ENCODE measurements around the gene PRKCB.
A peak's percentile ranks its signal among the peaks of the same experiment; 100 is the strongest.

PRKCB gene

DNA sequence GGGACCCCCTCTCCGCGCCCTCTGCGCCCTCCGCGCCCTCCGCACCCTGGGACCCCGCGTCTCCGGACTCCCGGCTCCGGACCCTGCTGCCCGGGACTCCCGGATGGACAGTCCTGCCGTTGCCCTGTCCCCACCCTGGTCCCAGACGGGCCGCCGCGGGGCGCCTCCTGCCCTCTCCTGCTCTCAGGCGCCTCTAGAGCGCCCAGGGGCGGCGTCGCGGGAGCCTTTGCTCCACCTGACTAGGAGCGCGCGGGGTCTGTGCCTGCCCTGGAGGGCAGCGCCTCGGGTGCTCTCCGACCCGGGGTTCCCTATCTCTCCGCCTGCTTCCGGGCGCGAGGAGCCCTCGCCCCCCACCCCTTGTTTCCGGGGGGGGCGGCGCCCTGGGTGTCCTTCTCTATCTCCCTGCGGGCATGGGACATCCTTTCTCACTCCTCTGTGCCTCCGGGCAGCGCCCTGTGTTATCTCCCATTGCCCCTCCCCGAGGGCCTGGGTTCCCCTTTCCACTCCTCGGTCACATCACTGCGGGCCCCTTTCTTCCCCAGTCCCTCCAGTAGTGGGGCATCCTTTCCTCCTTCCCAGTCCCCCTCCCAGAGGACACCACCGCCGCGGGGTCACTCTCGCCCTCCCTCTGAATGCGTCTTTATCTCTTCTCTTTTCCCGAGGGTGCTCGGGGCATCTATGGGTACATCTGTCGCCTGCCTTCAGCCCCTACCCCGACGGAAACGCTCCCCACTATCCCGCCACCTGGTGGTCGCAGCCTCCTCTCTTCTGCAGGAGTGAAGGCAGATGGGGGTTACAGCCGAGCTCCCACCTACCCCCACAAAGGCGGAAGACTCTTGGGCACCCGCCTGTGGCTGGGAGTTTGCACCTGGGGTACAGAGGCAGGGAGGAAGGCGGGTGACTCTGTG, 875 bp downstream of the PRKCB start:
- peak in 2 of 3 experiments; percentile 21 to 26 for DNase-seq (ENCODE audit: low read depth in 3 of 3)

GRCh38 chr16:23837553-23838308, 1.9 kb downstream of the PRKCB start:
- no peak for DNase-seq (ENCODE audit: low read depth in 3 of 3)

GRCh38 chr16:23838485-23839142, 2.8 kb downstream of the PRKCB start:
- no peak for DNase-seq (ENCODE audit: low read depth in 3 of 3)

- no peak for DNase-seq (ENCODE audit: low read depth in 3 of 3)
These were observed 4.5 kb downstream of the PRKCB start for GRCh38 chr16:23840310-23840709.

- DNase-seq (ENCODE audit: low read depth in 3 of 3): no peak
These were observed 6.4 kb downstream of the PRKCB start for GRCh38 chr16:23842137-23842600.

GRCh38 chr16:23843143-23843542, 7.4 kb downstream of the PRKCB start:
- DNase-seq (ENCODE audit: low read depth in 3 of 3): no peak

GRCh38 chr16:23847251-23847650, 11.5 kb downstream of the PRKCB start:
- DNase-seq (ENCODE audit: low read depth in 3 of 3): no peak

DNA sequence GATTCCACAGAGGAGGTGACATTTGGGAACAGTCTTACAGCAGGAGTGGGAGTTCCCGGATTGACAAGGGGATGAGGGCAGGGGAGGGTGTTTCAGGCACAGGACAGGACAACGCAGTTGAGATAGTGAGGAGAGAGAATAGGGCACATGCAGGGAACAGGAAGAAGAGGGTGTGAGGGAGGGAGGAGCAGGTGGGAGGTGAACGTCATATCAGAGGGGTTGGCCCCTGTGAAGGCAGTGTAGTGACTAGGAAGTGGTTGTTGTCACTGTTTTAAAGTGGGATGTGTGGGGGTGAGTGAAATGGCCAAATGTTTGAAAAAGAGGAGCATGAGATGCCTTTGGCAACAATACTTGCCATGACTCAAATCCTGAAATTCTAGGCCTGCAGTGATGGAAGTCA, 12.2 kb downstream of the PRKCB start:
- DNase-seq (ENCODE audit: low read depth in 3 of 3): peak in 2 of 3 experiments; percentile 35 to 42

GRCh38 chr16:23848958-23849357, 13.2 kb downstream of the PRKCB start:
- DNase-seq (ENCODE audit: low read depth in 3 of 3): no peak

GRCh38 chr16:23852794-23853562, 17.2 kb downstream of the PRKCB start:
- DNase-seq (ENCODE audit: low read depth in 3 of 3): no peak

GRCh38 chr16:23855010-23855409, 19.2 kb downstream of the PRKCB start:
- no peak for DNase-seq (ENCODE audit: low read depth in 3 of 3)

DNA sequence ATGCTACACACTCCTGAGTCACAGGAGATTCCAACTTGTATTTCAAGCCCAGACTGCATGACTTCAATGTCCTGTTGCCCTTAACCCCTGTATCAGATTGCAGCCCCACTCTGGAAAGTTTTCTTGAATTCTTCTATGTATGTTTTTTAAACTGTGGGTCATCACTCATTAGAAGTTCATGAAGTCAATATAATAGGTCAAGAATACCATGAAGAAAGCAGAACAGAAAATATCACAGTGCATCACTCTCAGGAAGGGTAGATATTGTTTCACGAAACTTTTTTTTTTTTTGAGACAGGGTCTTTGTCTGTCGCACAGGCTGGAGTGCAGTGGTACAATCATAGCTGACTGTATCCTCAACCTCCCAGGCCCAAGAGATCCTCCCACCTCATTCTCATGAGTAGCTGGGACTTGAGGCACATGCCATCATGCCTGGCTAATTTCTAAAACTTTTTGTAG, 20.5 kb downstream of the PRKCB start:
- DNase-seq (ENCODE audit: low read depth in 3 of 3): no peak

DNA sequence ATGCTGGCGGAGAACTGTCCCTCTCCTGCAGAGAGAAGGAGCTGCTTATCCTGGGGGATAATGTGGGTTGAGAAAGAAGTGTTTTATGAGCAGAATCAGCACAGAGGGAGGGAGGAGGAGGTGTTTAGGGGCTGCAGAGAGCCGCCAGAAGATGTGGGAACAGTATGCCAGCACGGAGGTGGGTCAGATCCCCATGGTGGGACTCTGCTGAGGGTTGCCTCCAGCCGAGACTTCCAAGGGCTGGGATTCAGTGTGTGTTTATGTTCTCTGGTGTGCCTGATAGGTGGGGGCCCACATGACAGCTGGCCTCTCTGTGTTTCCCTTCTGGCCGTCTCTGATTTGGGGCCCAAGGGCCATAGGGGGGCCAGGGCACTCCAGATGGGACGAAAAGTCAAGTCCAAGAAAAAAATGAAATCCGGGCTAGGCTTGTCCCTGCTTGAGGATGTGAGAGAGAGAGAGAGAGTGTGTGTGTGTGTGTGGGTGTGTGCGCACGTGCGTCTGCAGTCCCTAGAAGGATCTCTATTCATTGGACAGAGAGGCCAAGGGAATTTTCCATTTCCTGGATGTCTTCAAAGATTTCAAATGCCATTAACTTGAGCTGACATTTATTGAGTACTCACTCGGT, 21.6 kb downstream of the PRKCB start:
- no peak for DNase-seq (ENCODE audit: low read depth in 3 of 3)

GRCh38 chr16:23857881-23858269, 22.1 kb downstream of the PRKCB start:
- DNase-seq (ENCODE audit: low read depth in 3 of 3): no peak

DNA sequence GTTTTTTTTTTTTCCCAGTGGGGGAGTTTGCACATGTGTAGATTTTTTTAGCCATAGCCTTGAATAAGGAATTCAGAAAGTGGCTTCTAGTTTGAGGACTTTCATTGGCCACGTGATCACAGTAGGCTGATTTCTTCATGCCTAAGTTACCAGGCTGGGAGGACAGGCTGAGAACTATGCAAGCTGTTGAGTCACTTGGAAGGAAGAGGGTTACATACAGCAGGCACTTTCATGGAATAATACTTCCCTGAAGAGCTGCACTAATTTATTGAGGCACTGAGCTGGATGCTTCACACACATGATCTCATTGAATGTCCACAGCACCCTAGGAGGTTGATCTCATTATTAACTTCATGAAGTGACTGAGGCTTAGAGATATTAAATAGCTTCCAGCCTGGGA, 22.8 kb downstream of the PRKCB start:
- no peak for DNase-seq (ENCODE audit: low read depth in 3 of 3)

- no peak for DNase-seq (ENCODE audit: low read depth in 3 of 3)
These were observed 24.0 kb downstream of the PRKCB start for GRCh38 chr16:23859713-23860269.

DNA sequence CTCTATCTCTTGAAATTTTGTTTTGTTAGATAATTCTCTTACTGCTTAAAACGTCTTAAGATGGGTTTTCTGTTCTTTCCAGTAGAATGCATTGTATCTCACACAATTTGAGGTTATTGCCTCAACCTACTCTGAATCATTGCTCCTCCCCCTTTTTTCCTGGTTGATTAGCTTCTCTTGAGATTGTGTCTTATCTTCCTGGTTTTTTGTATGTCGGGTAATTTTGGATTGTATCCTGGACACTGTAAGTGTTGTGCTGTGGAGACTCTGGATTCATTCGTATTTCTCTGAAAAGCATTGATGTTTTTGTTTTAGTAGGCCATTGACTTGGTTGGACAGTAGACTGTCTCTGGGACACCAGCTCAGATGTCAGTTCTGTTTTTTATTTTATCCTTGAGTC, 26.1 kb downstream of the PRKCB start:
- DNase-seq (ENCODE audit: low read depth in 3 of 3): no peak

DNA sequence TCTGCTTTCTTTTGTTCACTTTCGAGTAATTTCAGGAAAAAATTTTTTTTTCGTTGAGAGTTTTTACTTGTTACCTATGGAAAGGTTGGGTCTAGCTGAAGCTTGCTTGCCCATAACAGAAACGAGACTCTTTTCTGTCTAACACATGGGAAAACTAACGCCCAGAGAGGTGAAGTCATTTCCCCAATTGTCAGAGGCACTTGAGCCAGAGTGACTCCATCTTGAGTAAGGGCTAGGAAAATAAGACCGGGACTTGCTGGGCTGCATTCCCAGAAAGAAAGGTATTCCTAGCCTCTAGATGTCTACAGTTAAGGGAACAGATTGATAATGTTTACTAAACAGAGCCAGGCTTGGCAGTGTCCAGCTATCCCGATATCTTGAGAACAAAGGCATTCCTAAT, 26.8 kb downstream of the PRKCB start:
- no peak for DNase-seq (ENCODE audit: low read depth in 3 of 3)

- no peak for DNase-seq (ENCODE audit: low read depth in 3 of 3)
These were observed 28.0 kb downstream of the PRKCB start for GRCh38 chr16:23863511-23864422.

DNA sequence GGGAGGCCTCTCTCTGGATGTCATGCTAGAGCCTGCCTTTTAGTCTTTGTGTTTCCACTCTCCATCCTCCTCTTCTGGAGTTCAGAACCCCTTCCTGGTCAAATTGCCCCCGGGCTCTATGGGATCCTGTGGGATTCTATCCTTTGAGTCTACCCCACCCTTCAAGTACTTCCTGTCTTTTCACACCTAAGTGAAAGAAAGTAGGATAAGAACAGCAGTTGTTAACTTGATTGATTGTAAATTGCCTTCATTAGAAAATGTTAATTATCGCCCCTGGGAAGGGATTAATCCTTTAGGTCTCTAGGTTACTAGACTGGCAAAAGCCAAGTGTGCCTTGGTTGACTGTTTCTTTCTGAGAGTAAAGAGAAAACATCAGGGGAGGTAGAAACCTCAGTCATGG, 30.1 kb downstream of the PRKCB start:
- no peak for DNase-seq (ENCODE audit: low read depth in 3 of 3)
